GM21576 (cell line): ENCODE results near the gene PM20D2.

Experiments
- ATAC-seq: cut with Tn5 transposase; IDR thresholded peaks from one replicate; pipeline ENCODE4 v1.9.1; 2021; ENCODE audit warnings: mild to moderate bottlenecking, moderate library complexity; ENCODE audit not compliant: unreplicated experiment

The PM20D2 gene

GRCh38 chr6:89145091-89145955 is 532 bp upstream of the PM20D2 start:
- peak; percentile 58 for ATAC-seq

GRCh38 chr6:89146718-89147700 is 1.2 kb downstream of the PM20D2 start:
- no peak for ATAC-seq

- no peak for ATAC-seq
These were observed 2.3 kb downstream of the PM20D2 start for GRCh38 chr6:89148016-89148750.

- ATAC-seq = no peak
These were observed 8.3 kb downstream of the PM20D2 start for GRCh38 chr6:89154131-89154530.

GRCh38 chr6:89160331-89161092 is 14.7 kb downstream of the PM20D2 start:
- ATAC-seq = no peak

- ATAC-seq = no peak
These were observed 15.6 kb downstream of the PM20D2 start for GRCh38 chr6:89161326-89162046.

GRCh38 chr6:89162047-89162371 is 16.2 kb downstream of the PM20D2 start:
- no peak for ATAC-seq

- ATAC-seq = no peak
These were observed 26.3 kb downstream of the PM20D2 start for GRCh38 chr6:89172131-89172530.

GRCh38 chr6:89173634-89174033 is 27.8 kb downstream of the PM20D2 start:
- no peak for ATAC-seq

GRCh38 chr6:89180112-89180511 is 34.3 kb downstream of the PM20D2 start:
- no peak for ATAC-seq

- ATAC-seq = no peak
These were observed 35.1 kb downstream of the PM20D2 start for GRCh38 chr6:89180971-89181370.

- no peak for ATAC-seq
These were observed 37.4 kb downstream of the PM20D2 start for GRCh38 chr6:89183294-89183693.

GRCh38 chr6:89184344-89184743 is 38.5 kb downstream of the PM20D2 start:
- ATAC-seq = no peak

- ATAC-seq = no peak
These were observed 40.9 kb downstream of the PM20D2 start for GRCh38 chr6:89186762-89187161.

GRCh38 chr6:89187504-89187903 is 41.6 kb downstream of the PM20D2 start:
- no peak for ATAC-seq

- no peak for ATAC-seq
These were observed 44.9 kb downstream of the PM20D2 start for GRCh38 chr6:89190741-89191140.

- ATAC-seq = no peak
These were observed 48.7 kb downstream of the PM20D2 start for GRCh38 chr6:89194559-89194958.

GRCh38 chr6:89197141-89197540 is 51.3 kb downstream of the PM20D2 start:
- no peak for ATAC-seq

GRCh38 chr6:89198235-89198634 is 52.4 kb downstream of the PM20D2 start:
- no peak for ATAC-seq

- ATAC-seq = no peak
These were observed 53.7 kb downstream of the PM20D2 start for GRCh38 chr6:89199579-89199978.
